Thyroid gland (tissue), 4 donors: ENCODE measurements around the gene DDX42.

Source experiments
- POLR2A ChIP-seq, 2 donors: fragments of 450-650 bp; IDR thresholded peaks; one replicate each; pipeline ENCODE4 v1.6.1; 2017; ENCODE audit warnings: antibody characterized with exemption in 2 of 2, mild to moderate bottlenecking in 2 of 2, moderate library complexity in 1 of 2
- TF ChIP-seq, protein P1 (sequence below), 6 experiments: fragments of 200-600 bp in 3 of 6; fragments of 450-650 bp in 3 of 6; sonication (generic) in 3 of 6; IDR thresholded peaks; one replicate each; pipeline ENCODE4 v1.5.1; 2016 to 2019; ENCODE audit warnings: antibody characterized with exemption in 6 of 6, mild to moderate bottlenecking in 2 of 6, inconsistent platforms in 1 of 6, moderate library complexity in 1 of 6

DNA sequence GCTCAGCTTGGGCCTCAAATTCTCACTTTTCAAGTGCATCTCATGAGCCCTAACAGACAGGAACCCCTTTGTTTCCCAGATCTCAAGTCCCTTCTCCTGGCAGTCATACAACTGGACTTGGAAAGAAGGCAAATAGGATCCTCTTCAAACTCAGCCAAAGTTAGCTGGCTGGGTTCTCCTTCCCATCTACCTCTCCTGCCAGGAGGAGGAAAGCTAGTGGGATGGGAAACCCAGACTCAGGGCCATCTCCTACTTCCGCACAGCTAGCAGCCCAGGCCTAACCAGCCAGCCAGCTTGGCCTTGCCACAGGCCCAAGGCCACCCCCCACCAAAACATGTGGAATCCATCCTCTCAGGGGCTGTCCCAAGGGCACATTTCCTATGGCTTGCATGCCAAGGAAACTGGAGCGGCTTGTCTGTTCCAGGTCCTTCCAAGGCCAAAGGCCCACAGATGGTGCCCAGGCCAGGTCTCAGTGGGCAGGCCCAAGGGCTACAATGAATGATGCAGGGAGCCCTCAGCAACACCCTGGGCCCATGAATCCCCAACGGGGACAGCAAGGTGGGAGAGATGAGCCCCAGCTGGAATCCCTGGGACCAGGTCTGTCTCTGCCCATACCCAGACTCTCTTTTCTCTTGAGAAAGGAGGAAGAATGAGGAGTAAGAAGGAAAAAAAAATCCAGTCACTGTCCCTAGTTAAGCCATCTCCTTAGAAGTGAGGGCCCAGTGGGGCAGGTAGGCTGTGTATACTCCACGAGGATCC, 66.8 kb downstream of the DDX42 start:
- TF ChIP-seq, protein P1, sequence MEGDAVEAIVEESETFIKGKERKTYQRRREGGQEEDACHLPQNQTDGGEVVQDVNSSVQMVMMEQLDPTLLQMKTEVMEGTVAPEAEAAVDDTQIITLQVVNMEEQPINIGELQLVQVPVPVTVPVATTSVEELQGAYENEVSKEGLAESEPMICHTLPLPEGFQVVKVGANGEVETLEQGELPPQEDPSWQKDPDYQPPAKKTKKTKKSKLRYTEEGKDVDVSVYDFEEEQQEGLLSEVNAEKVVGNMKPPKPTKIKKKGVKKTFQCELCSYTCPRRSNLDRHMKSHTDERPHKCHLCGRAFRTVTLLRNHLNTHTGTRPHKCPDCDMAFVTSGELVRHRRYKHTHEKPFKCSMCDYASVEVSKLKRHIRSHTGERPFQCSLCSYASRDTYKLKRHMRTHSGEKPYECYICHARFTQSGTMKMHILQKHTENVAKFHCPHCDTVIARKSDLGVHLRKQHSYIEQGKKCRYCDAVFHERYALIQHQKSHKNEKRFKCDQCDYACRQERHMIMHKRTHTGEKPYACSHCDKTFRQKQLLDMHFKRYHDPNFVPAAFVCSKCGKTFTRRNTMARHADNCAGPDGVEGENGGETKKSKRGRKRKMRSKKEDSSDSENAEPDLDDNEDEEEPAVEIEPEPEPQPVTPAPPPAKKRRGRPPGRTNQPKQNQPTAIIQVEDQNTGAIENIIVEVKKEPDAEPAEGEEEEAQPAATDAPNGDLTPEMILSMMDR (IDR thresholded peaks at IDR 0.05) = no peak
- no peak for TF ChIP-seq POLR2A (IDR thresholded peaks at IDR 0.05)
